ENCODE data around the gene SERTAD2. TPM values are rescaled to one million over a fixed set of nuclear protein-coding genes. Genes with fewer than 3 reads are reported as not detected.

SERTAD2 gene
- total RNA-seq, 1 donor from 2014 or later = 41.5 TPM

DNA sequence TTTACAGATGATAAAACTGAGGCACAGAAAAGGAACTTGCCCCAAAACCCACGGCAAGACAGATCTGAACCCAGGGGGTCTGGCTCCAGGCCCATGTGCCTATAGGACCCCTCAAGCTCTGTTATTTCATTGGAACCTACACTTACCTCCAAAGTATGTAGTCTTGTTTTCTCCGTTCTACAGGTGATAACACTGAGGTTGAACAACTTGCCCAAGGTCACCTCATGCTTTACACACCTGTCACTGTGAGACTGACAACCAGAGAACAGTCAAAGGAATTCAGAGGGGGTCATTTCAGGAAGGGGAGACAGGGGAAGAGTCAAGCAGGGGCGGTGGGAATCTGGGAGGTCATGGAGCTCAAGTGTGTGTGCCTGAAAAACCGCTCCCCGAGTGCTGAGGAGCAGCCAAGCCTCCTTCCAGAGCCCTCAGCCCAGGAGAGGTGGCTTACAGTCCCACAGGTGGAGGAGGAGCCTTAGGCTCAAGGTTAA is 47.7 kb downstream of the SERTAD2 start:
- Mint-ChIP-seq H3K9me3 (peaks cover 16% of the 10 kb centered on the region), H3K27ac (peak overlapping the region; percentile 83), H3K4me3 (no peak overlapping the region), H3K4me1 (peaks cover 63% of the 10 kb centered on the region), H3K36me3 (peaks cover 8% of the 10 kb centered on the region), H3K27me3 (ENCODE audit: low read depth) (no peaks in the 10 kb centered on the region)
- TF ChIP-seq, protein P1, sequence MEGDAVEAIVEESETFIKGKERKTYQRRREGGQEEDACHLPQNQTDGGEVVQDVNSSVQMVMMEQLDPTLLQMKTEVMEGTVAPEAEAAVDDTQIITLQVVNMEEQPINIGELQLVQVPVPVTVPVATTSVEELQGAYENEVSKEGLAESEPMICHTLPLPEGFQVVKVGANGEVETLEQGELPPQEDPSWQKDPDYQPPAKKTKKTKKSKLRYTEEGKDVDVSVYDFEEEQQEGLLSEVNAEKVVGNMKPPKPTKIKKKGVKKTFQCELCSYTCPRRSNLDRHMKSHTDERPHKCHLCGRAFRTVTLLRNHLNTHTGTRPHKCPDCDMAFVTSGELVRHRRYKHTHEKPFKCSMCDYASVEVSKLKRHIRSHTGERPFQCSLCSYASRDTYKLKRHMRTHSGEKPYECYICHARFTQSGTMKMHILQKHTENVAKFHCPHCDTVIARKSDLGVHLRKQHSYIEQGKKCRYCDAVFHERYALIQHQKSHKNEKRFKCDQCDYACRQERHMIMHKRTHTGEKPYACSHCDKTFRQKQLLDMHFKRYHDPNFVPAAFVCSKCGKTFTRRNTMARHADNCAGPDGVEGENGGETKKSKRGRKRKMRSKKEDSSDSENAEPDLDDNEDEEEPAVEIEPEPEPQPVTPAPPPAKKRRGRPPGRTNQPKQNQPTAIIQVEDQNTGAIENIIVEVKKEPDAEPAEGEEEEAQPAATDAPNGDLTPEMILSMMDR (IDR thresholded peaks at IDR 0.05; ENCODE audit: unreplicated experiment) = no peak
- no peak for DNase-seq (ENCODE audit: low spot score in 2 of 2, unreplicated experiment in 2 of 2)

DNA sequence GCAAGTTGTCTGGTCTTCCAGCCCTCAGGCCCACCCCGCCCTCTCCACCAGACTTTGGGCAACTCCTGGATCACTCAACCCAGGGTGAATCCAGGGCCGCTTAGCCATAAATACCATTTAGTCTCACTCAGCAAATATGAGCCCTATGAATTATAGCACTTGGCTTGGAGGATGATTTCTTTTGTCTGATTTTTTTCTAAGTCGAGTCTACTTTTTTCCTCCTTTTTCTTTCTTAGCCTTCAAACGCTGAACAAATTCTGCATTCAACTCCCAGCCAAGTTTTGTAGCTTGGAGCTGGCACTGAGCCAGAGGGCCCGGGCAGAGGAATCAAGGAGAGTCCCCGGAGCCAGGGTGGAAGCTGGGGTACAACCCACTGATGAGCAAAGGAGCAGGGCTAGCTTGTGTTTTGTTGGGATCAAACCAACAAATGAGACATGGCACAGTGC is 48.7 kb downstream of the SERTAD2 start:
- Mint-ChIP-seq H3K27ac (peak overlapping the region; percentile 83), H3K27me3 (ENCODE audit: low read depth) (no peaks in the 10 kb centered on the region), H3K4me1 (peaks cover 66% of the 10 kb centered on the region), H3K36me3 (peaks cover 8% of the 10 kb centered on the region), H3K9me3 (peaks cover 16% of the 10 kb centered on the region), H3K4me3 (no peak overlapping the region)
- peak in 1 of 2 experiments; percentile 75 for DNase-seq (ENCODE audit: low spot score in 2 of 2, unreplicated experiment in 2 of 2)
- TF ChIP-seq, protein P1 (IDR thresholded peaks at IDR 0.05; ENCODE audit: unreplicated experiment) = no peak

DNA sequence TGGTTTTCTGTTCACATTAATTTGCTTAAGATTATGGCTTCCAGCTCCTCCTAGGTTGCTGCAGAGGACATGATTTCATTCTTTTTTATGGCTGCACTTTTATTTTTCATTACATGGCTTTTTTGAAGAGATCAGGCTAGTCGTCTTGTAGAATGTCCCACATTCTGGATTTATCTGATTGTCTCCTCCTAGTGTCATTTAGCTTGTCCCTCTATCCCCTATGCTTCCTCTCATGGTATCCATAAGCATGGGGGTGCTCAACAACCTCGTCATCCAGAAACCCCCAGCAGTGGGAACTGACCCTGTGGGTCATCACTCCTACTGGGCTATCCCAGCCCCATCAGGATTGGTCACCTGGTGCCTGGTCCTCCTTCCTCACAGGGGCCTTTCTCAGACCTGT is 49.6 kb downstream of the SERTAD2 start:
- TF ChIP-seq, protein P1 (IDR thresholded peaks at IDR 0.05; ENCODE audit: unreplicated experiment) = no peak
- Mint-ChIP-seq H3K27me3 (ENCODE audit: low read depth) (no peaks in the 10 kb centered on the region), H3K4me3 (no peak overlapping the region), H3K36me3 (peaks cover 8% of the 10 kb centered on the region), H3K27ac (peak overlapping the region; percentile 83), H3K9me3 (peaks cover 16% of the 10 kb centered on the region), H3K4me1 (peaks cover 70% of the 10 kb centered on the region)
- DNase-seq (ENCODE audit: low spot score in 2 of 2, unreplicated experiment in 2 of 2) = no peak

DNA sequence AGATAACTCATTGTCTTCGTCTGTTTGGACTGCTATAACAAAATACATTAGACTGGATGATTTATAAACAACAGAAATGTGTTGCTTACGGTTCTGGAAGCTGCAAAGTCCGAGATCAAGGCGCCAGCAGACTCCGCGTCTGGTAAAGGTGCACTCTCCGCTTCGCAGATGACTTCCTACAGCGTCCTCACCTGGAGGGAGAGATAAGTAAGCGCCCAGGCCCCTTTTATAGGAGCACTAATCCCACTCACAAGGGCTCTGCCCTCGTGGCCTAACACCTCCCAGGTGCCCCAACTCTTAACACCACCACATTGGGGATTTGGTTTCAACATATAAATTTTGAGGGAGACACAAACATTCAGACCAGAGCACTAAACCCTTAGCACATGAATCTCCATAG is 51.3 kb downstream of the SERTAD2 start:
- DNase-seq (ENCODE audit: low spot score in 2 of 2, unreplicated experiment in 2 of 2) = no peak
- peaks cover 16% of the 10 kb centered on the region for H3K9me3 Mint-ChIP-seq
- H3K27ac Mint-ChIP-seq = peak overlapping the region; percentile 61
- TF ChIP-seq, protein P1 (IDR thresholded peaks at IDR 0.05; ENCODE audit: unreplicated experiment) = no peak
- no peak overlapping the region for H3K4me3 Mint-ChIP-seq
- no peaks in the 10 kb centered on the region for H3K27me3 Mint-ChIP-seq (ENCODE audit: low read depth)
- peaks cover 8% of the 10 kb centered on the region for H3K36me3 Mint-ChIP-seq
- peaks cover 66% of the 10 kb centered on the region for H3K4me1 Mint-ChIP-seq

DNA sequence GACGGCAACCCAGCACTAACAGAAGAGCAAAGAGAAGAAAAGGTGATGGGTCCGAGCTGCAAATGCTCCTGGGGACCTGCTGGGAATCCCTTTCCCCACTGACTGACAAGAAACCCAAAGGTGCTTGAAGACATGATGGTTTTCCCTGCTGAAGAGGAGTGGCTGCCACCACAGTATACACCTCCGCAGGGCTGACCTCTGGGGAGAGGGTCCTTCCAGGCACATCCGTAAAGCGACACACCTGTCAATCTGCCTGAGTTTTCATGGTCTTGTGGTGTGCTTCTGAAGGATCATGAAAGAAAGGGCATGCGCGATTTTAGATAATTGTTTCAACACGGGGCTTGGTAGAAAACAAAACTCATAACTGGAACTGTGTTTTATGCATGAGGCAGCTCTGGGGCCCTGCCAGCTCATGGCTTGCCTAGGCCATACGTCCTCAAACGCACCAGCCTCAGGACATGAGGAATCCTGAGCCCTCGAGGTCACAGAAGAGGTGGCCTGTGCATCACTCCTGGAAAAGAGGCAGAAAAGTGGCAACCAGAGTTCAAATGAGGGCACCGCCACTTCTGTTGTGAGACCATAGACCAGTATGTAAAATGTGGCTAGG is 51.8 kb downstream of the SERTAD2 start:
- H3K27me3 Mint-ChIP-seq (ENCODE audit: low read depth) = no peaks in the 10 kb centered on the region
- peaks cover 8% of the 10 kb centered on the region for H3K36me3 Mint-ChIP-seq
- H3K27ac Mint-ChIP-seq = peak overlapping the region; percentile 91
- H3K4me1 Mint-ChIP-seq = peaks cover 63% of the 10 kb centered on the region
- DNase-seq (ENCODE audit: low spot score in 2 of 2, unreplicated experiment in 2 of 2) = no peak
- no peak overlapping the region for H3K4me3 Mint-ChIP-seq
- TF ChIP-seq, protein P1 (IDR thresholded peaks at IDR 0.05; ENCODE audit: unreplicated experiment) = no peak
- H3K9me3 Mint-ChIP-seq = peaks cover 16% of the 10 kb centered on the region
